Stimulated activated CD8-positive, alpha-beta memory T cell treated with anti-CD3 and anti-CD28 coated beads, Interleukin-2, amount 100 ng/mL, for 48 hours (primary cell): ENCODE data around the gene ATP6V0A4.
"Not testable (repeated sequence)": the region's sequence is repeated elsewhere in the genome, so short reads cannot be mapped to it uniquely, and the experiment has no call there.

Experiments
- DNase-seq, 2 donors: peaks; one replicate each; pipeline ENCODE4 v3.0.0-alpha.2; 2020; ENCODE audit warnings: low read depth in 2 of 2

ATP6V0A4 gene

DNA sequence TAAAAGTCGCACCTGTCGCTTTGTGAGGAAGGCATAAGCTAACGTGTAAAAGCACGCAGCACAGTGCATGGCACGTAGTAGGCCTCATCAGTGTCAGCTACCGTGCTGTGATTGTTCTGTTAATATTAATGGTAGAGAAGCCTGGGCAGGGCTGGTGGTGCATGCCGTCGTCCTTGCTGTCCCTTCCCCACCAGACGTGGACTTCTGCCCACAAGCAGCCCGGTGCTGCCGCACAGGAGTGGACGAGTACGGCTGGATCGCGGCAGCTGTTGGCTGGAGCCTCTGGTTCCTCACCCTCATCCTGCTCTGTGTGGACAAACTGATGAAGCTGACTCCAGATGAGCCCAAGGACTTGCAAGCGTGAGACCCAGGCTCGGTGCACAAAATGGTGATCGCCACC, 4.7 kb upstream of the ATP6V0A4 start:
- DNase-seq = no peak

- DNase-seq = no peak
Observed at GRCh38 chr7:138801256-138801655, 3.3 kb upstream of the ATP6V0A4 start.

- DNase-seq = no peak
Observed at GRCh38 chr7:138799336-138800000, 1.5 kb upstream of the ATP6V0A4 start.

DNA sequence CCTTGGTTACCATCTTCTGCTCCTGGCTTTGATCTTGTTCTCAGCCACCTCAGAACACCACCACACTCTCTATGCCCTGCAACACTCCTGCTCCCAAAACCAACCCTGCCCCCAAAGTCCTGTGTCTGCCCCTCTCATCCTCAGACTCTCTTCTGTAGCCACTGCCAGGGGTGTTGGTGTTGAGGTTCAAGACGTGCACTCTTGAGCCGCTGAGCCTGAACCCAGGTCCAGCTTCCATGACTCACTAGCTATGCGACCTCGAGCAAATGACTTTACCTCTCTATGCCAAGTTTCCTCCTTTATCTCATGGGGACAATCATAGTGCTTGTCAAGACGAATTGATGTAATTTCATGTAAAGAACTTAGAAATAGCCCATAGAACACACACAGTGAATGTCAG, 840 bp upstream of the ATP6V0A4 start:
- DNase-seq = no peak

DNA sequence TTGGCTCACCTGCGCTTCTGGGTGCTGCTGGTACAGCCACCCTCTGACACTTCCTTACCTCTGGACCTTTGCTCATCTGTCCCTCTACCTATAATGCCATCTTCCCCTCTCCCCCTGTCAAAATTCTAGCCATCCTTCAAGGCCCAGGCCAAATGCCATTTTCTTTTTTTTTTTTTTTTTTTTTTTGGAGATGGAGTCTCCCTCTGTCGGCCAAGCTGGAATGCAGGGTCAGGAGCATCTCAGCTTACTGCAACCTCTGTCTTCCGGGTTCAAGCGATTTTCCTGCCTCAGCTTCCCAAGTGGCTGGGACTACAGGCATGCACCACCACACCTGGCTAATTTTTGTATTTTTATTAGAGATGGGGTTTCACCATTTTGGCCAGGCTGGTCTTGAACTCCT, 950 bp downstream of the ATP6V0A4 start:
- not testable (repeated sequence) for DNase-seq

GRCh38 chr7:138796038-138796615, 1.9 kb downstream of the ATP6V0A4 start:
- DNase-seq = no peak

- DNase-seq = no peak
Observed at GRCh38 chr7:138785587-138786437, 12.2 kb downstream of the ATP6V0A4 start.

- no peak for DNase-seq
Observed at GRCh38 chr7:138784692-138785091, 13.3 kb downstream of the ATP6V0A4 start.

- no peak for DNase-seq
Observed at GRCh38 chr7:138781004-138781403, 17.0 kb downstream of the ATP6V0A4 start.

GRCh38 chr7:138776166-138776833, 21.7 kb downstream of the ATP6V0A4 start:
- DNase-seq = no peak

DNA sequence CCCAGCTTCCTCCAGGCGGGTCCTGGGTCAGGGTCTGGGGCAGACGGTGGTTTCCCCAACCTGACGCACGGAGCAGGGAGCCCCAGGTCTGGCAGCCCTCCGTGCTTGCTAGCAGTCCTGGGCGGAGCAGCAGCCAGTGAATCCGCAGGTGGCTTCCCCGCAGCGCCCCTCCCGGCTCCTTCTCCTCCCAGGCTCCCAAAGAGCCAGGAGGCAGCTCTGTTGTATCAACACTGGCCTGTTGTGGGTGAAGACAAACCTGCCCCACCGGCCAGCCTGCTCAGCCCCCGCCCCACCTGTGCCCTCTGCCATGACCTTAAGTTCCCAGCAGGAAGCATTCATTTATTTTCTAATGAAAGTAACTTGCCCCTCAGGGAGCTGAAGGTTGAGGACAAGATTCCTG, 24.2 kb downstream of the ATP6V0A4 start:
- DNase-seq = no peak

DNA sequence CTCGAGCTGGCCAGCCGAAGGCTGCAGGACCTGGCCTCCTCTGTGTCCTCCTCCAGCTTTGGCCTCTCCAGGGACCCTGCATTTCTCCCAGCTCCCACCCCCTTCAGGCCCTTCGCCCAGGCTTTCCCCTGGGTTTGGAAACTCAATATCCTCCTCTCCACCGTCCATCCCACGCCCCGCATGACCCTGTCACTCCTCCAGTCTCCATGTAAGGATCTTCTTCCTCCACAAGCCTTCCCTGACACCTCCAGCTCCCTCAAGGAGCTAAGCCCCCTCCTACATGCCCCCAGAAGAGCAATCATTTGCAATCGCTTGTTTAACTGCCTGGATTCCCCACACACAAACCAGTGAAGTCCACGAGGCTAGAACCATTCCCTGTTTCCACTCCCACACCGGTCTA, 24.8 kb downstream of the ATP6V0A4 start:
- DNase-seq = no peak

GRCh38 chr7:138770904-138771303, 27.1 kb downstream of the ATP6V0A4 start:
- DNase-seq = no peak

DNA sequence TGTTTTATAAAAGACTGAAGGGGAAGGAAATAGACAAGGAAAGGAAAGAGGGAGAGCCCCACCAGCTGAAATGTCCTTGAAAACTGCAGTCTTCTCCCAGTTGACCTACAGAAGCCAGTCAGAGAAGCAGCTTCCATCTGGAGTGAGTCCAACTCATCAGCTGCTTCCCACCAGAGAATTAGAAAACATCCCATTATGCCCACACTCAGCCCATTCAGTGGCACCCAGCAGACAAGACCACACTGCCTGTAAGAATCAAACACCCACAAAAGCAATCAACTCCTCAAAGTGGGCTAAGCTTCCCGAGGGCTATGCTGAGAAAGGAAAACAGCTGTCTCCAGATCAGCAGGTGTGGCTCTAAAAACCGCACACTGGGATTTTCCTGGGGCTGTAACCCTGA, 29.8 kb downstream of the ATP6V0A4 start:
- DNase-seq = no peak

DNA sequence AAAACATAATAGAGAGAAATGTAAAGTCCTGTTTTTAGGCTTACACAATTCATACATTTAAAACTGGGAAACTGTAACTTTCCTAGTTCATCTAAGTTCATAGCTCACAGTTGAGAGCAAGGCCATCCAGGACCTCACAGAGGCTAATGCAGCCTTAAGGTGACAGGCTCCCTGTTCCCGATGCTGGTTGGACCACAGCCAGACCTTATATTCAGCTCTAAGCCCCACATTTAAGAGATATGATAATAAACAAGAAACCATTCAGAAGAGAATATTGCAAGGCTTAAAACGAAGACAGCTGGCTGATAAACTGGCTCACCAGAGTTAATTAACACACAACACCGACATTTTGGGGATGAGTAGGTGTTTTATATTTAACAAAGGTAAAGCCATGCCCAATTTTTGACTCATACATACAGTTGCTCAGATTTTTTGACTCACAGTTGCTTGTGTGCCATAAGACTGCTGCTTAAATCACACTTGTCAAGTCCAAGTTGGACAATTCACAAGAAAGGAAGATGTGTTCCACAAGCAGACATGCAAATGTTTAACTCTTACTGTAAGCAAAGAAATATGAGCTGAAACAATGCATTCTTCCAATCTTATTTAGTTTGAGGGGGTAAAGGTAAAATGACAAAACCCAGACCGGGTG, 41.3 kb downstream of the ATP6V0A4 start:
- no peak for DNase-seq

GRCh38 chr7:138755842-138756590, 42.0 kb downstream of the ATP6V0A4 start:
- DNase-seq = no peak

DNA sequence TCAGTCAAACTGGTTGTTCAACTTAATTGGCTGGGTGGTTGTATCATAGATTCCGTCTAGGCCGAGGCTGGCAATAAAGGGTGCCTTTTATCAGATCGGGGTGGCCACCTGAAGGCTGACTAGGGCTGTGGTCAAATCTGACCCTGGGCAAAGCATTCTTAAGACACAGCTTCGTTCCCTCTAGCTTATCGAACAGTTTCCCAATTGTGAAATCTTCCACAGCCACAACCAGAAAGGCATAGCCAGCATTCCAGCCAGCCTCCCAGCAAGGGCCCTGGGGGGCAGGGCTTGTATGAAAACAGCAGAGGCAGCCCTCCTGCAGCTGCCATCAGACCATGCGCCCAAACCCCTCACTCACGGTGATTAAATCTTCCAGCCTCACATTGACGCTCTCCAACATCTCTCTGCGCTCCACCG, 42.7 kb downstream of the ATP6V0A4 start:
- DNase-seq = no peak

GRCh38 chr7:138753610-138754009, 44.4 kb downstream of the ATP6V0A4 start:
- DNase-seq = no peak

DNA sequence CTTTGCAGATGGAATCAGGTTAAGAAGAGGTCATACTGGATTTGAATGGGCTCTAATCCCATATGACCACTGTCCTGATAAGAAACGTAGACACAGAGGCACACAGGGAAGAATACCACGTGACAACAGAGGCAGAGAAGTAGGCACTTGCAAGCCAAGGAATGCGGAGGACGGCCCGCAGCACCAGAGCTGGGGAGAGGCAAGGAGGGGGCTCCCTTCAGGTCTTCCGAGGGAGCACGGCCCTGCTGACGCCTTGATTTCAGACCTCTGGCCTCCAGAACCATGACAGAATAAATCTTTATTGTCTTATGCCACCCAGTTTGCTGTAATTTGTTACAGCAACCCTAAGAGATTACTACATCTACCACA, 44.9 kb downstream of the ATP6V0A4 start:
- DNase-seq = no peak

GRCh38 chr7:138752518-138753149, 45.4 kb downstream of the ATP6V0A4 start:
- DNase-seq = peak; percentile 52 to 76
